PC-9 (cell line): ENCODE results near the gene ABHD16A. TPM values are rescaled to one million over a fixed set of nuclear protein-coding genes. Genes with fewer than 3 reads are reported as not detected.

Source experiments
- BruUV-seq: library from RNA; stranded (reverse); fragments of 400-500 nt; replicated peaks from 2 replicates; lab custom pipeline; 2021; lab: Mats Ljungman, UMichigan
- CTCF ChIA-PET: fragments of 300-600 bp; sonication (Branson Sonifier 250); formaldehyde crosslinking; loops from one replicate; lab custom pipeline; 2022; ENCODE audit warnings: antibody characterized with exemption; lab: Charles Lee
- POLR2A ChIA-PET: fragments of 300-600 bp; sonication (Branson Sonifier 250); formaldehyde crosslinking; loops from one replicate; lab custom pipeline; 2022; ENCODE audit warnings: antibody characterized with exemption; ENCODE audit not compliant: unreplicated experiment; lab: Charles Lee
- DNase-seq, 2 experiments: peaks; one replicate each; pipeline versions ENCODE4 v3.0.0 to v3.0.0-alpha.2; 2015 to 2022; ENCODE audit warnings: mixed read lengths in 1 of 2
- H2AFZ ChIP-seq: fragments of 200-600 bp; sonication (generic); 2 replicates; pipeline ENCODE4 v1.8.1; 2017; ENCODE audit warnings: antibody characterized with exemption
- H3F3A ChIP-seq: fragments of 200-600 bp; sonication (generic); 2 replicates; pipeline ENCODE4 v1.8.1; 2017; ENCODE audit warnings: antibody characterized with exemption, mild to moderate bottlenecking, low read depth; ENCODE audit not compliant: insufficient read depth
- H3K27ac ChIP-seq: fragments of 200-600 bp; sonication (generic); 2 replicates; pipeline ENCODE4 v1.6.1; 2016; ENCODE audit warnings: mixed run types
- H3K27me3 ChIP-seq: fragments of 200-600 bp; sonication (generic); 2 replicates; pipeline ENCODE4 v1.6.1; 2016; ENCODE audit warnings: low read depth, mixed run types; ENCODE audit not compliant: insufficient read depth
- H3K36me3 ChIP-seq: fragments of 200-600 bp; sonication (generic); 2 replicates; pipeline ENCODE4 v1.6.1; 2016; ENCODE audit warnings: low read depth, mixed run types
- H3K4me1 ChIP-seq: fragments of 200-600 bp; sonication (generic); replicated peaks from 2 replicates; pipeline ENCODE4 v1.6.1; 2016; ENCODE audit warnings: mixed run types; ENCODE audit not compliant: insufficient read depth
- H3K4me2 ChIP-seq: fragments of 200-600 bp; sonication (generic); 2 replicates; pipeline ENCODE4 v1.6.1; 2017; ENCODE audit warnings: mixed run types
- H3K4me3 ChIP-seq: fragments of 200-600 bp; sonication (generic); 2 replicates; pipeline ENCODE4 v1.6.1; 2016; ENCODE audit warnings: mixed run types
- H3K79me2 ChIP-seq: fragments of 200-600 bp; sonication (generic); 2 replicates; pipeline ENCODE4 v1.6.1; 2017; ENCODE audit warnings: low read depth, mixed run types
- H3K9me2 ChIP-seq: fragments of 200-600 bp; sonication (generic); 2 replicates; pipeline ENCODE4 v1.8.1; 2017; ENCODE audit warnings: mild to moderate bottlenecking; ENCODE audit not compliant: insufficient read depth
- H3K9me3 ChIP-seq: fragments of 200-600 bp; sonication (generic); 2 replicates; pipeline ENCODE4 v1.8.1; 2016; ENCODE audit warnings: low read depth; ENCODE audit not compliant: insufficient read depth
- H4K20me1 ChIP-seq: fragments of 200-600 bp; sonication (generic); 2 replicates; pipeline ENCODE4 v1.8.1; 2017; ENCODE audit not compliant: insufficient read depth
- EZH2 ChIP-seq: fragments of 200-600 bp; sonication (generic); IDR thresholded peaks from 2 replicates; pipeline ENCODE4 v1.8.0; 2017; ENCODE audit warnings: antibody characterized with exemption, low read depth
- intact Hi-C: fragments of 100-400 bp; cut with micrococcal nuclease; formaldehyde crosslinking; loops from one replicate; pipeline ENCODE4 v1.10.0; 2022; ENCODE audit not compliant: unreplicated experiment
- total RNA-seq: library from RNA; stranded (reverse); gene quantifications from 2 replicates; pipeline ENCODE4 v1.2.3, GENCODE V29; 2021
- TF ChIP-seq, protein P1 (sequence below): fragments of 200-600 bp; sonication (generic); conservative IDR thresholded peaks from 2 replicates; pipeline ENCODE4 v1.6.1; 2017; ENCODE audit warnings: mixed run types, antibody characterized with exemption, mild to moderate bottlenecking, moderate library complexity

ABHD16A gene
- total RNA-seq, 1 experiment from 2014 or later: 35.2 TPM

DNA sequence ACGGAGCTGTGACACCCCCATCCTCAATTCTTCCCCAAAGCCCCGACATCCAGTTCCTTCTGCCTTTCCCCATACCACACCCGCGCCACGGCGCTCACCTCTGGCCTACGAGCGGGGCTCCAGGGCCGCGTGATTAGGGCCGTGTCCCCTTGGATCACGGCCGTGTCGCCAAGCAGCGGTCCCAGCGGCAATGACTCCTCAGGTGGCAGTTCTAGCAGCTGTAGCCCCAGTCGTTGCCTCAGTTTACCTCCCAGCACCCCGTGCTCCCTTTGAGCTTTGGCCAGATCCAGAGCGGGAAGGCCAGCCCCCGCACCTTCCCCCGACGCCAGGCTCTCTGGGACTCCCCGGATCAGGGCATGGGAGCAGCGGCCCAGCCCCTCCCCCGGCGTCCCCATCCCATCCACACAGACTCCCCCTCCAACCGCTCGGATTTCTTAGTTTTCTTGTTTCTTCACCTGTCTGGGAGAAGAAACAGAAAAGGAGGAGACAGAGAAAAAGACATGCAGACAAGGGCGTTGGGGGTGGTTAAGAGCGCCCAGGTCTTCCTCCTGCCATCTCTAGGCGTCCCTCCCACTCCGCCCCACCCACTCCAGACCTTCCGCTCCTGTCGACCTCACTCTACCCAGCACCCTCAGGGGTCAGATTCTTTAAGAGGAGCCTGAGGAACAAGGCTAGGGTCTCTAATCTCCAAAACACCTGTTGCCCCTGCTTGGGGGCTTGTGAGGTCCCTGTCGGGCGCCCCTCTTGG lies 25.8 kb upstream of the ABHD16A start, which contains the start of gene DDAH2:
DDAH2 (minus strand) TSS at position 533 of the 748 bp plus-strand sequence; CDS start at position 395, 138 bp downstream.
- DNase-seq: no peak
- POLR2A ChIA-PET: interaction anchor here (0.5 kb wide), 2 partner anchors 169 kb away, joined by 3 to 5 read pairs; no protein-coding TSS in a partner anchor
- CTCF ChIA-PET: interaction anchor here (0.7 to 1.4 kb wide), 2 partner anchors 9 to 41 kb away, joined by 10 to 12 read pairs; no protein-coding TSS in a partner anchor
- H3K27me3 ChIP-seq: no peaks in the 10 kb centered on the region
- H3K27ac ChIP-seq: no peak within 1 kb of the TSS
- peaks cover 24% of the 10 kb centered on the region for H4K20me1 ChIP-seq
- peaks cover 58% of the 10 kb centered on the region for H3F3A ChIP-seq
- BruUV-seq: no TSS peak
- intact Hi-C loops: loop anchor here (1.0 kb wide), 2 partner anchors 9 to 40 kb away; no protein-coding TSS in a partner anchor
- TF ChIP-seq, protein P1, sequence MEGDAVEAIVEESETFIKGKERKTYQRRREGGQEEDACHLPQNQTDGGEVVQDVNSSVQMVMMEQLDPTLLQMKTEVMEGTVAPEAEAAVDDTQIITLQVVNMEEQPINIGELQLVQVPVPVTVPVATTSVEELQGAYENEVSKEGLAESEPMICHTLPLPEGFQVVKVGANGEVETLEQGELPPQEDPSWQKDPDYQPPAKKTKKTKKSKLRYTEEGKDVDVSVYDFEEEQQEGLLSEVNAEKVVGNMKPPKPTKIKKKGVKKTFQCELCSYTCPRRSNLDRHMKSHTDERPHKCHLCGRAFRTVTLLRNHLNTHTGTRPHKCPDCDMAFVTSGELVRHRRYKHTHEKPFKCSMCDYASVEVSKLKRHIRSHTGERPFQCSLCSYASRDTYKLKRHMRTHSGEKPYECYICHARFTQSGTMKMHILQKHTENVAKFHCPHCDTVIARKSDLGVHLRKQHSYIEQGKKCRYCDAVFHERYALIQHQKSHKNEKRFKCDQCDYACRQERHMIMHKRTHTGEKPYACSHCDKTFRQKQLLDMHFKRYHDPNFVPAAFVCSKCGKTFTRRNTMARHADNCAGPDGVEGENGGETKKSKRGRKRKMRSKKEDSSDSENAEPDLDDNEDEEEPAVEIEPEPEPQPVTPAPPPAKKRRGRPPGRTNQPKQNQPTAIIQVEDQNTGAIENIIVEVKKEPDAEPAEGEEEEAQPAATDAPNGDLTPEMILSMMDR: peak; percentile 81
- no peak for TF ChIP-seq EZH2
- H3K4me2 ChIP-seq: peak within 1 kb of the TSS; percentile 73
- peak within 1 kb of the TSS; percentile 81 for H3K4me3 ChIP-seq
- H3K36me3 ChIP-seq: peaks cover 33% of the 10 kb centered on the region
- no peaks in the 10 kb centered on the region for H3K9me3 ChIP-seq
- H3K79me2 ChIP-seq: peaks cover 19% of the 10 kb centered on the region
- no peaks in the 10 kb centered on the region for H3K9me2 ChIP-seq
- H2AFZ ChIP-seq: peak within 1 kb of the TSS; percentile 78
- peaks cover 9% of the 10 kb centered on the region for H3K4me1 ChIP-seq

GRCh38 chr6:31727717-31728671 lies 24.9 kb upstream of the ABHD16A start:
- no peak overlapping the region for H3K4me3 ChIP-seq
- BruUV-seq: no TSS peak

More at GRCh38 chr6:31727717-31728671, 24.9 kb upstream of the ABHD16A start:
- H3K36me3 ChIP-seq: peaks cover 24% of the 10 kb centered on the region
- peaks cover 16% of the 10 kb centered on the region for H4K20me1 ChIP-seq
- H3F3A ChIP-seq: peaks cover 48% of the 10 kb centered on the region
- peaks cover 10% of the 10 kb centered on the region for H3K79me2 ChIP-seq
- ChIA-PET POLR2A (interaction anchor here (0.5 to 0.6 kb wide), 2 partner anchors 43 to 170 kb away, joined by 3 to 4 read pairs; no protein-coding TSS in a partner anchor), CTCF (interaction anchor here (0.7 kb wide), 1 partner anchor 10 kb away, joined by 12 read pairs; no protein-coding TSS in a partner anchor)
- H3K27me3 ChIP-seq: no peaks in the 10 kb centered on the region
- peaks cover 4% of the 10 kb centered on the region for H3K4me1 ChIP-seq
- H3K9me3 ChIP-seq: no peaks in the 10 kb centered on the region
- no peak for TF ChIP-seq EZH2
- TF ChIP-seq, protein P1: no peak
- DNase-seq: no peak
- H3K27ac ChIP-seq: no peak overlapping the region
- no peak overlapping the region for H3K4me2 ChIP-seq
- intact Hi-C loops: no loop called here
- no peaks in the 10 kb centered on the region for H3K9me2 ChIP-seq
- no peak overlapping the region for H2AFZ ChIP-seq
